Ovary (tissue), 9 donors: Measurements from ENCODE around the gene CXCL17. TPM values are rescaled to one million over a fixed set of nuclear protein-coding genes. Genes with fewer than 3 reads are reported as not detected.

Source experiments
- DNase-seq, 5 donors: peaks; one replicate each; pipeline ENCODE4 v3.0.0-alpha.2; 2019 to 2020
- H3K27ac ChIP-seq, 2 donors: fragments of 200-600 bp; one replicate each; pipeline versions ENCODE4 v1.5.1 to v1.8.0; 2019 to 2022
- H3K27me3 ChIP-seq: fragments of 200-600 bp; one replicate; pipeline ENCODE4 v1.8.0; 2022
- H3K36me3 ChIP-seq: fragments of 200-600 bp; sonication (generic); one replicate; pipeline ENCODE4 v1.5.1; 2019
- H3K4me1 ChIP-seq: one replicate; pipeline ENCODE4 v1.8.1; 2013; ENCODE audit warnings: mild to moderate bottlenecking, moderate library complexity; ENCODE audit not compliant: insufficient read depth
- H3K4me3 ChIP-seq: fragments of 200-600 bp; sonication (generic); one replicate; pipeline ENCODE4 v1.5.1; 2017
- H3K9me3 ChIP-seq, 2 donors: fragments of 200-600 bp in 1 of 2; sonication (generic) in 1 of 2; one replicate each; pipeline versions ENCODE4 v1.5.1 to v1.8.1; 2013 to 2019; ENCODE audit warnings: mild to moderate bottlenecking in 1 of 2, moderate library complexity in 1 of 2
- CTCF ChIP-seq, 3 donors: fragments of 450-650 bp in 2 of 3; fragments of 200-600 bp in 1 of 3; IDR thresholded peaks; one replicate each; pipeline versions ENCODE4 v1.5.1 to v1.8.0; 2016 to 2022; ENCODE audit warnings: antibody characterized with exemption in 3 of 3, mild to moderate bottlenecking in 1 of 3
- EP300 ChIP-seq: sonication (generic); formaldehyde crosslinking; IDR thresholded peaks from one replicate; pipeline ENCODE4 v1.6.1; 2017; ENCODE audit warnings: antibody characterized with exemption
- POLR2A ChIP-seq: fragments of 450-650 bp; IDR thresholded peaks from one replicate; pipeline ENCODE4 v1.6.1; 2017; ENCODE audit warnings: antibody characterized with exemption, mild to moderate bottlenecking, moderate library complexity
- WGBS, 3 donors: extraction: QIAGEN DNeasy Blood & Tissue Kit in 1 of 3; methylation state at CpG; one replicate each; pipeline versions ENCODE4 v1.1.5 to v1.1.7; 2013 to 2017; 5-methylcytosine and 5-hydroxymethylcytosine counted together
- intact Hi-C, 4 donors: fragments of 100-400 bp; cut with DNase I; formaldehyde crosslinking; loops; one replicate each; pipeline versions ENCODE4 v1.11.0 to v1.15.1; 2022 to 2023
- polyA plus RNA-seq, 2 donors: library from polyadenylated mRNA; stranded (reverse); fragments of 200-250 nt in 1 of 2; fragments of 350-450 nt in 1 of 2; fragmentation: Illumina TruSeq in 1 of 2; extraction: RNeasy Lipid Tissue Mini Kit (QIAGEN cat#74804) in 1 of 2; gene quantifications; one replicate each; pipeline ENCODE4 v1.2.3, GENCODE V29; 2013 to 2014
- total RNA-seq, 7 donors: library from RNA; depleted of rRNA in 2 of 7; stranded (reverse); fragments of >200 nt in 2 of 7; fragmentation: NEBNext Ultra II Directional in 3 of 7; extraction: Animal tissue kit (Norgen Biotek cat#: 25700) in 3 of 7; gene quantifications; one replicate each; pipeline versions ENCODE4 v1.1.0 to v1.2.4, GENCODE V29; 2016 to 2023
- donor health status: DM: no; HTN: no; CAD: no; lungs with moderate emphysema.
- donor health status: DM: no; HTN: no; CAD: no.
- donor health status: Bipolar disorder and iron deficiency.
- donor health status: DM: yes; HTN: yes; CAD: no.
- donor health status: DM: no; HTN: no; CAD: no.
- donor health status: DM: yes; HTN: yes; CAD: no.

The CXCL17 gene
- total and polyA plus RNA-seq, 9 donors: 0.32 to 0.46 TPM; not detected in 7

DNA sequence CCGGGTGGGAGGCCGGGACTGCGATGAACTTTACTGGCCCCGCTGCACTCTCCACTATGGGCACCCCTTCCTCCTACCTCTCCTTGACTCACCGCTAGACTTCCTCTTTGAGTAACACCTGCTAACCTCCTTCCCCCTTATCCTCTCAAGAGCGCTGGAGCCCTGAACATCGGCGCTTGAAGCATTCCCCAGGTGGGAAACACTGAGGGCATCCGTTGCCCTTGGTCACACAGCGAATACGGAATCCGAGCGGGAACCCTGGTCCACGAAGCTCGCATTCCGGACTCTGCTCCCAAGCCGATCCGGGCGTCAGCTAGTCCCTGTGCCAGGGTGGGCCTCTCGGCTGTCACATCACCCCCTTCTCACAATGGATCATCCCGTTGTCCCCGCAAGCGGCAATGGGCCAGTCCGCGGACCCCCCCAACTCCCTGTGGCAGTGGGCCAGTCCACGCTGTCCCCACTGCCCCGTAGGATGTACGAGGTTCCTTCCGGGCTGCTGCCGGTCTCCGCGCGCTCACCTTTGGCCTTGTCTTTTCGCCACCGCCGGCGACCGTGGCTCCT is 19.8 kb downstream of the CXCL17 start:
- intact Hi-C loops: no loop called here
- 3 to 5% (median 4%) methylated on average over 38 of the region's 38 CpGs for WGBS, 3 donors

DNA sequence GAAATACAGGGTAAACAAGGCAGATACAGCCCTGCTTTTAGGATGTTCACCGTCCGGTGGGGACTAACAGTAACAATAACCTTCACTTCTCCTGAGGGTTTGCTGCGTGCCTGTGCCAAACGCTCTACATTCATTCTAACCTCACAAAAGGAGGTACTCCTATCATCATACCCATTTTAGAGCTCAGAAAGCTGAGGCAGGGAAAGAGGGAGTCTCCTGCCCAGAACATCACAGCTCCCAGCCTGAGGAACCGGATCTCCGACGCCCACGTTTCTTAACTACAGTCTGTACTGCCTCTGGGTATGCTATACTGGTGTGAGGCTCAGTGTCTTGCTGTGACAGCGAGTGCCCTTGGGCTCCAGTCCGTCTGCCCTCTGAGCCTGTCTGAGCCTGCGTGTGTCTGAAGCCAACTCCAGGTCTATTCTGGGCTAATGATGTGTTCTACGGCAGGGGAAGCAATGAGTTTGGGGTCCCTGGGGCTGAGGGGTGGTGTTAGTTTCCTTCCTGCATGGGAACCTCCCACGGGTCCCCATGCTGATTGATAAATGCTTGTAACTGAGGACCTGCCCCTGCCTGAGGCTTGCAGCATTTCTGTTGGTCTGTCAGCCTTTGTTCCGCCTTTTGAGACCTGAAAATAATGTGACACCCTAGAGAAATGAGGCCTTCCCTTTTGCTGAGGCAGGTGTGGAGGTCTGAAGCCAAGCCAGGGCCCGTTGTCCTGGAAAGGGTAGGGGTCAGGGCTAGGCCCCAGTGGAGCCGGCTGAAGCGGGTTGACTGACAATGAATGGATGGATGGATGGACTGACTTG is 20.4 kb downstream of the CXCL17 start:
- Histone ChIP-seq H3K9me3 (no peaks in the 10 kb centered on the region), H3K36me3 (no peaks in the 10 kb centered on the region), H3K27ac (peak overlapping the region in 1 of 2 donors; percentile 56), H3K4me1 (peaks cover 7% of the 10 kb centered on the region), H3K27me3 (no peaks in the 10 kb centered on the region), H3K4me3 (peak overlapping the region; percentile 60)
- 66 to 73% (median 72%) methylated on average over 17 of the region's 17 CpGs for WGBS, 3 donors
- peak in 1 of 5 donors; percentile 34 for DNase-seq
- intact Hi-C loops: no loop called here
- TF ChIP-seq EP300: no peak
- TF ChIP-seq CTCF (IDR thresholded peaks at IDR 0.05): no peak
- TF ChIP-seq POLR2A: no peak

More for the DNA sequence above, 19.8 kb downstream of the CXCL17 start:
- H3K4me1 ChIP-seq: peaks cover 7% of the 10 kb centered on the region
- H3K9me3 ChIP-seq: no peaks in the 10 kb centered on the region
- H3K27me3 ChIP-seq: no peaks in the 10 kb centered on the region
- H3K36me3 ChIP-seq: no peaks in the 10 kb centered on the region
- peak overlapping the region; percentile 60 for H3K4me3 ChIP-seq
- TF ChIP-seq EP300 (no peak), CTCF (IDR thresholded peaks at IDR 0.05) (no peak), POLR2A (no peak)
- H3K27ac ChIP-seq: peak overlapping the region in 1 of 2 donors; percentile 56
- peak in 3 of 5 donors; percentile 53 to 73 (median 64) for DNase-seq

DNA sequence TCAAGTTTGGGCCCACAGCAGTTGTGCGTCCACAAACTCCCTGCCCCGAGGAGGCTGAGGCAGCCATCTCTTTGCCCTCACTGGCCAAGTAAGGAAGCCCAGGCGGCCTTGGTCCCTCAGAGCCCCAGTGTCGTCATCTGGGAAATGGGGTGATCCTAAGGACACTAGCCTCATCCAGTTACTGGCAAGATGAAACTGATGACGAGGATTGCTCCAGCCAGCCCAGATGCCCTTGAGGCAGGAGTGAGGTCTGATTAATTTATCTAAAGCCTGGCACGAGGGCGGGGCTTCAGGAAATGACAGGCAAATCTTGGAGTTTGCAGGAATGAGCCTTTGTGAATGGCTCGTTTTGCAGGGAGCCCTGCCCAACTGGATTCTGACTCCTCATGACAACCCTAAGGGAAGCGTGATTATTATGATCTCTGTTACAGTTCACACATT is 21.1 kb downstream of the CXCL17 start:
- H3K27ac ChIP-seq: no peak overlapping the region
- intact Hi-C loops: no loop called here
- H3K36me3 ChIP-seq: no peaks in the 10 kb centered on the region
- no peaks in the 10 kb centered on the region for H3K27me3 ChIP-seq
- no peaks in the 10 kb centered on the region for H3K9me3 ChIP-seq
- peaks cover 7% of the 10 kb centered on the region for H3K4me1 ChIP-seq
- H3K4me3 ChIP-seq: no peak overlapping the region
- TF ChIP-seq CTCF (IDR thresholded peaks at IDR 0.05) (no peak), POLR2A (no peak), EP300 (no peak)
- peak in 1 of 5 donors; percentile 31 for DNase-seq
- 79 to 82% (median 81%) methylated on average over 9 of the region's 9 CpGs for WGBS, 3 donors

DNA sequence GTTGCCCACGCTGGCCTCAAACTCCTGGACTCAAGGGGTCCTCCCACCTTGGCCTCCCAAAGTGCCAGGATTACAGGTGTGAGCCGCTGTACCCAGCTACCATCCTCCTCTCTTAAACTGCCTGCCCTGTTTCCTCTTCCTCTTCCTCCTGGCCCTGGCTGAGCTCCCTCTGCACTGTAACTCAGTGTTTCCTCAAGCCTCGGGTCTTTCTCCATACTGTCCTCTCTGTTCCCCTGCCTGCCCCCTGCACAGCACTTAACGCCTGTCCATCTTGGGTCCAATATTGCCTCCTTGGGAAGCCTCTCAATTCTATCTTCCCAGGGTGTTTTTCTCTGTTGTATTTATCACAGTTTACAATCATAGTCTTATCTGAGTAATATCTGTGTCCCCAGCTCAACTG is 21.6 kb downstream of the CXCL17 start:
- WGBS, 3 donors: 86 to 90% (median 87%) methylated on average over 4 of the region's 4 CpGs
- Histone ChIP-seq H3K27me3 (no peaks in the 10 kb centered on the region), H3K9me3 (no peaks in the 10 kb centered on the region), H3K4me3 (no peak overlapping the region), H3K27ac (no peak overlapping the region), H3K4me1 (peaks cover 7% of the 10 kb centered on the region), H3K36me3 (no peaks in the 10 kb centered on the region)
- TF ChIP-seq POLR2A: no peak
- no peak for TF ChIP-seq CTCF (IDR thresholded peaks at IDR 0.05)
- TF ChIP-seq EP300: no peak
- no peak for DNase-seq
- intact Hi-C loops: no loop called here
